Gastrocnemius medialis (tissue), 4 donors: Measurements from ENCODE around the gene CAVIN1.

Experiments
- CTCF ChIP-seq, 5 experiments: fragments of 450-650 bp in 3 of 5; fragments of 200-600 bp in 2 of 5; sonication (generic) in 2 of 5; IDR thresholded peaks in 4 of 5; conservative IDR thresholded peaks in 1 of 5; 1 replicate in 4 of 5; 2 replicates in 1 of 5; pipeline ENCODE4 v1.5.1; 2016 to 2019; ENCODE audit warnings: antibody characterized with exemption in 5 of 5, mild to moderate bottlenecking in 3 of 5, moderate library complexity in 3 of 5
- POLR2A ChIP-seq, 2 donors: fragments of 450-650 bp; IDR thresholded peaks; one replicate each; pipeline ENCODE4 v1.6.1; 2017; ENCODE audit warnings: antibody characterized with exemption in 2 of 2, mild to moderate bottlenecking in 2 of 2, moderate library complexity in 2 of 2

GRCh38 chr17:42414704-42415409, 8.2 kb downstream of the CAVIN1 start:
- TF ChIP-seq CTCF (IDR thresholded peaks at IDR 0.05 in 4 of 5, conservative IDR thresholded peaks at IDR 0.05 in 1 of 5): no peak
- no peak for TF ChIP-seq POLR2A (IDR thresholded peaks at IDR 0.05)
